Motor neuron (in vitro differentiated cells): ENCODE data around the gene MT1M. TPM values are rescaled to one million over a fixed set of nuclear protein-coding genes. Genes with fewer than 3 reads are reported as not detected.
A peak's percentile ranks its signal among the peaks of the same experiment; 100 is the strongest.

Experiments
- ATAC-seq, 8 experiments: fragments of 200-7000 bp; cut with Tn5 transposase; replicated peaks in 6 of 8; 2 replicates each; pipeline ENCODE4 v1.8.0; 2021; ENCODE audit warnings: mild to moderate bottlenecking in 8 of 8, moderate library complexity in 8 of 8
- H3K27ac ChIP-seq, 2 donors: fragments of 250-450 bp; sonication (Bioruptor Pico); 2 replicates each; pipeline ENCODE4 v1.9.0; 2021; ENCODE audit warnings: antibody characterized with exemption in 2 of 2, mild to moderate bottlenecking in 2 of 2, moderate library complexity in 1 of 2
- H3K4me1 ChIP-seq, 2 donors: fragments of 250-450 bp; sonication (Bioruptor Pico); replicated peaks in 1 of 2; 2 replicates each; pipeline ENCODE4 v1.6.1; 2021; ENCODE audit warnings: antibody characterized with exemption in 2 of 2, mild to moderate bottlenecking in 2 of 2, moderate library complexity in 1 of 2
- H3K4me3 ChIP-seq, 5 donors: fragments of 250-450 bp; sonication (Bioruptor Pico); 2 replicates each; pipeline ENCODE4 v1.9.0; 2021; ENCODE audit warnings: antibody characterized with exemption in 5 of 5, mild to moderate bottlenecking in 5 of 5, moderate library complexity in 4 of 5
- WGBS, 10 experiments: fragments of 450-650 bp; shearing (Covaris generic); methylation state at CpG; one replicate each; pipeline ENCODE4 v1.0.0; 2022; 5-methylcytosine and 5-hydroxymethylcytosine counted together
- in situ Hi-C, 9 experiments: fragments of 400-800 bp; cut with MboI; loops; one replicate each; pipeline ENCODE4 v1.15.0; 2021; ENCODE audit warnings: low sequenced_read_pairs in 9 of 9, low pct_unique_long_range_greater_than_20kb in 2 of 9; ENCODE audit not compliant: unreplicated experiment in 9 of 9
- total RNA-seq, 8 experiments: library from RNA; unstranded; fragments of 300-600 nt; gene quantifications; 2 replicates each; pipeline versions ENCODE4 v1.2.3 to v1.2.4, GENCODE V29; 2022

The MT1M gene
- total RNA-seq, 8 experiments from 2014 or later, result 0.25 to 1.5 (median 0.46) TPM; not detected in 4

DNA sequence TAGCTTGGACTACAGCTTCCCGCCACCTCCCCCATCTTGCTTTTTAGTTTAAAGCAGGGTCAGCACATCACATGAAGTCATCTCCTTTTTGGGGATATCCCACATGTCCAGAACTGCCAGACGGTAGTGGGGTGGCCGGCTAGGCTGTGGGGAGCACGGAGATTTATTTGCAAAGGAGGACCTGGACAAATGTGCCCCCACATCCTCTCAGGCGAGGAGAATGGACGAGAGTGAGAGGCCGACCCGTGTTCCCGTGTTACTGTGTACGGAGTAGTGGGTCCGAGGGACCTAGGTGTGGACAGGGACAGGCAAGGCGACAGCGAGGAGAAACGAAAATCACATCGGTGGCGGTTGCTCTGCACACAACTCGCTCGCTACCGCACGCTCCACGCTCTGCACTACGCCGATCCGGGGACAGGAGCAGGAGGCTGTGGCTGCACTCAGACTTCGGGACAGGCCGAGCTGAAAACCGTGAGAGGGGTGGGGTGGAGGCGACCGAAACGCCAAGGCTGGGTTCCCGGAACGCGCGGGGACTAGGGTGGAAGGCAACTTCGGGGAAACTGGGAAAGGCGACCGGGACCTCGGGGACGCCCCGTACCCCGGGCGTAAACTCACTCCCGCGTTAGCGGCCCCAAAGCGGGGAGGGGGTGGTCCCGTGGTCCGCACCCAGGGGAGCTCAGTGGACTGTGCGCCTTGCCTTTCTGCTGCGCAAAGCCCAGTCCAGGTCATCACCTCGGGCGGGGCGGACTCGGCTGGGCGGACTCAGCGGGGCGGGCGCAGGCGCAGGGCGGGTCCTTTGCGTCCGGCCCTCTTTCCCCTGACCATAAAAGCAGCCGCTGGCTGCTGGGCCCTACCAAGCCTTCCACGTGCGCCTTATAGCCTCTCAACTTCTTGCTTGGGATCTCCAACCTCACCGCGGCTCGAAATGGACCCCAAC is 5.6 kb downstream of the MT1M start, which contains the start of gene MT1A:
Gene MT1A, plus strand, starts transcription at position 853 of the 937 bp plus-strand sequence. Its CDS starts 73 bp downstream, at position 926.
- in situ Hi-C loops, result no loop called here
- 0 to 54% (median 9%) methylated on average over 2 to 29 of the region's 68 CpGs; no CpG with 5 or more reads in 2 of the 10 experiments for WGBS, 10 experiments
- H3K4me1 ChIP-seq, result peaks cover 9 to 13% of the 10 kb centered on the region in 2 donors
- peak within 1 kb of the TSS; percentile 26 to 35 (median 28) for H3K4me3 ChIP-seq
- ATAC-seq, result peak; percentile 77 to 89 (median 84)
- H3K27ac ChIP-seq, result no peak within 1 kb of the TSS

DNA sequence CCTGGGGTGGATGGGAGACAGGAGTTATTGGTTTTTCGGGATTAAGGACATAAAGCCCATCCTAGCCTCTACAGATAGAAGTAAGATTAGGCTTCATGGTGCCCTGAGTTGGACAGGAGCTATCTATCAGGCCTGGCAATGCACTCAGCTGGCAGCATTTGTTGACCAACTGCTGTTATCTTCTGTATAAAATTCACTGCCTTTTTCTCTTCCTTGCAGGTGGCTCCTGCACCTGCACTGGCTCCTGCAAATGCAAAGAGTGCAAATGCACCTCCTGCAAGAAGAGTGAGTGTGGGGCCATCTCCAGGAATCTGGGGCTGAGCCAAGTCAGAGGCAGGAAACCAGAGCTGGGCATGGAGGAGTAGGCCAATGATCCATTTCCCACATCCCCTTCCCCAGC is 6.6 kb downstream of the MT1M start:
- WGBS, 10 experiments, result 0 to 40% (median 14%) methylated on average over 1 of the region's 1 CpG; no CpG with 5 or more reads in 6 of the 10 experiments
- in situ Hi-C loops, result no loop called here
- ATAC-seq, result no peak
- Histone ChIP-seq H3K4me1 (peaks cover 9 to 18% of the 10 kb centered on the region in 2 donors), H3K27ac (no peak overlapping the region), H3K4me3 (no peak overlapping the region)

- 56 to 88% (median 71%) methylated on average over 1 of the region's 1 CpG; no CpG with 5 or more reads in 1 of the 10 experiments for WGBS, 10 experiments
- Histone ChIP-seq H3K27ac (no peak overlapping the region), H3K4me1 (peaks cover 9 to 18% of the 10 kb centered on the region in 2 donors), H3K4me3 (no peak overlapping the region)
- no peak for ATAC-seq
- in situ Hi-C loops, result no loop called here
Measured at GRCh38 chr16:56640076-56640475, 7.6 kb downstream of the MT1M start.

DNA sequence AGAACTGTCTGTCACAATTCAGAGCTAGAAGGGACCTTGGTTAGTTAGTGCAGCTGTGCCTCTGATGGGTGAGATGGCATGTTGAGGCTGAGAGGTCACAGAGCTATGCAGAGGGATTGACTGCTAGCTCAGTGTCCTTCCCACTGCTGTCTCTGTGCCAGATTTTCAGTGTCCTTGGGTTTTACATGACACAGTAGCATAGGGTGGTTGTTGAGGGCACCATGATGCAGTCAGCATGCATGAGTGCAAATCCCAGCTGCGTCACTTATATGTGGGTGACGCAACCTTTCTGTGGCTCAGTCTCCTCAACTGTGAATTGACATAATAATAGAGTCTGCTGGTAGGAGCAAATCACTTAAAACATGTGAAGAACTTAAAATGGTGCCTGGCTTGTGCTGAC is 8.7 kb downstream of the MT1M start:
- H3K4me3 ChIP-seq, result no peak overlapping the region
- H3K4me1 ChIP-seq, result peaks cover 4 to 15% of the 10 kb centered on the region in 2 donors
- 40 to 93% (median 79%) methylated on average over 1 to 2 of the region's 2 CpGs; no CpG with 5 or more reads in 7 of the 10 experiments for WGBS, 10 experiments
- no peak overlapping the region for H3K27ac ChIP-seq
- no peak for ATAC-seq
- in situ Hi-C loops, result no loop called here

DNA sequence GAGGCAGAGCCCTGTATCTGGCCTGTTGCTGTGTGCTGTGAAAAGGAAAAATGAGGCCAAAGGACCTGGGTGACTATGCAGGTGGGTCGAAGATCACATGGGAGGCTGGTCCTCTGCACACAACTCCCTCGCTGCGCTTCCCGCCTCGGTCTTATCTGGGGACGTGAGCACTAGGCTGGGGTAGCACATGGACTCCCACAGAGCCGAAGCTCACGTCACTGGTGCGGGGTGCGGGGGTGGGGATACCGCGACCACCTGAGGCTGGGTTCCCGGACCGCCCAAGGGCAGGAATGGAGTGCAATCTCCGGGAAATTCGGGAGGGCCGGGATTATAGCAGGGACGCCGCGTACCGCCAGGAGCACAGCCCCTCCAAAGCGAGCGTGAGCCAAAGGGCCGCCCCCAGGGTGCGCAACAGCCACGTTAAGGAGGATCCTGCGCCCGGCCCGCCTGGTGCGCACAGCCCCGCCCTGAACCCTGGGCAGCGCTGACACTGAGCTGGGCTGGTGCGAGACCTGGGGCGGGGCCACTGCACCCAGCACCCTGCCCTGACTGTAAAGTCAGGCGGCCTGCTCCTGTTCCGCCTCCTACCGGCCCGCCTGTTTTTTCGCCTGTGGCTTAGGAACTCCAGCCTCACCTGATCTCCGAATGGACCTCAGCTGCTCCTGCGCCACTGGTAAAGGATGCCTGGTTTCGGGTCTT is 10.8 kb downstream of the MT1M start:
- H3K27ac ChIP-seq, result no peak overlapping the region
- H3K4me1 ChIP-seq, result peaks cover 4 to 12% of the 10 kb centered on the region in 2 donors
- no peak overlapping the region for H3K4me3 ChIP-seq
- ATAC-seq, result peak; percentile 71 to 98 (median 92)
- in situ Hi-C loops, result no loop called here
- WGBS, 10 experiments, result 5 to 40% (median 8%) methylated on average over 2 to 20 of the region's 42 CpGs; no CpG with 5 or more reads in 4 of the 10 experiments

- no peak for ATAC-seq
- Histone ChIP-seq H3K4me1 (peaks cover under 1 to 6% of the 10 kb centered on the region in 2 donors), H3K27ac (no peak overlapping the region), H3K4me3 (no peak overlapping the region)
- 20 to 44% (median 29%) methylated on average over 1 to 4 of the region's 5 CpGs; no CpG with 5 or more reads in 5 of the 10 experiments for WGBS, 10 experiments
- in situ Hi-C loops, result no loop called here
Measured at GRCh38 chr16:56643833-56644232, 11.4 kb downstream of the MT1M start.

- ATAC-seq, result no peak
- in situ Hi-C loops, result no loop called here
- no peak overlapping the region for H3K27ac ChIP-seq
- no peak overlapping the region for H3K4me3 ChIP-seq
- WGBS, 10 experiments, result 20 to 86% (median 50%) methylated on average over 1 of the region's 1 CpG; no CpG with 5 or more reads in 3 of the 10 experiments
- peaks cover 0 to 6% of the 10 kb centered on the region in 2 donors for H3K4me1 ChIP-seq
Measured at GRCh38 chr16:56645311-56645710, 12.9 kb downstream of the MT1M start.

GRCh38 chr16:56645838-56646237 is 13.4 kb downstream of the MT1M start:
- WGBS, 10 experiments, result 0 to 17% (median 0%) methylated on average over 1 of the region's 1 CpG; no CpG with 5 or more reads in 5 of the 10 experiments
- Histone ChIP-seq H3K27ac (no peak overlapping the region), H3K4me3 (no peak overlapping the region), H3K4me1 (peaks cover 0 to 6% of the 10 kb centered on the region in 2 donors)
- ATAC-seq, result no peak
- in situ Hi-C loops, result no loop called here

DNA sequence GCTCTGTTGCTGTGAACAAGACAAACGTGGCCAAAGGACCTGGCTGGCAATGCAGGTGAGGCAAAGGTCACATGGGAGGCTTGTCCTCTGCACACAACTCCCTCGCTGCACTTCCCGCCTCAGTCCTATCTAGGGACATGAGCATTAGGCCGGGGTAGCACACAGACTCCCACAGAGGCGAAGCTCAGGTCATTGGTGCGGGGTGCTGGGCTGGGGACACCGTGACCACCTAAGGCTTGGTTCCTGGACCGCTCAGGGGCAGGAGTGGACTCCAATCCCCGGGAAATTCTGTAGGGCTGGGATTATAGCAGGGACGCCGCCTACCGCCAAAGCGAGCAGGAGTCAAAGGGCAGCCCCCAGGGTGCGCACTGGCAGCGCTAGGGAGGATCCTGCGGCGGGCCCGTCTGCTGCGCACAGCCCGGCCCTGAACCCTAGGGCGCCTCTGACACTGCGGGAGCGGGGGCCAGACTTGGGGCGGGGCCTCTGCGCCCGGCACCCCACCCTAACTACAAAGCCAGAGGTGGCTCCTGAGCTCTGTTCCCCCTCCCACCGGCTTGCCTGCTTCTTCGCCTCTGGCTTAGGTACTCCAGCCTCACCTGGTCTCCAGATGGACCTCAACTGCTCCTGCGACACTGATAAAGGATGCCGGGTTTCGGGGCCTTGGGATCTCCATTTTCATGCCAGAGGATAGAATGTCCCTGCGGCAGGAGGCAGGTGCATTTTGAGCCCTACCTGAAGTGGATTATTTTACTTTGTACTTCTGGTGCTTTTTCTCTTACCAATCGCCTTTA is 15.4 kb downstream of the MT1M start:
- in situ Hi-C loops, result no loop called here
- Histone ChIP-seq H3K4me1 (peaks cover 0 to 6% of the 10 kb centered on the region in 2 donors), H3K27ac (no peak overlapping the region), H3K4me3 (no peak overlapping the region)
- ATAC-seq, result peak in 1 of 8 experiments; percentile 25
- WGBS, 10 experiments, result 0 to 100% (median 42%) methylated on average over 1 to 18 of the region's 33 CpGs; no CpG with 5 or more reads in 2 of the 10 experiments

DNA sequence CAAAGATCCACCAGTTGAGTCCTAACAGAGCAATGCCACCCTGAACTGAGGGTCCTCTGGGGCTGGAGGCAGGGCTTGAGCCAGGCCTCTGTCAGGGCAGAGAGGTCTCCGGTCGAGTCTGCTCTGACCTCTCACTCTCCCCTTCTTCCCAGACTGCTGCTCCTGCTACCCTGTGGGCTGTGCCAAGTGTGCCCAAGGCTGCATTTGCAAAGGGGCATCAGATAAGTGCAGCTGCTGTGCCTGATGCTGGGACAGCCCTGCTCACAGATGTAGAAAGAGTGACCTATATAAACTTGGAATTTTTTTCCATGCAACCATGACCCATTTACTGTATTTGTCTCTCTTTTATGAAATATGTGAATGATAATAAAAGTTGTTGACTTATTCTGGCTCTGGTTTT is 16.8 kb downstream of the MT1M start:
- Histone ChIP-seq H3K27ac (no peak overlapping the region), H3K4me3 (no peak overlapping the region), H3K4me1 (no peaks in the 10 kb centered on the region)
- no peak for ATAC-seq
- in situ Hi-C loops, result no loop called here
- 50% methylated on average over 1 of the region's 2 CpGs; no CpG with 5 or more reads in 9 of the 10 experiments for WGBS, 10 experiments

DNA sequence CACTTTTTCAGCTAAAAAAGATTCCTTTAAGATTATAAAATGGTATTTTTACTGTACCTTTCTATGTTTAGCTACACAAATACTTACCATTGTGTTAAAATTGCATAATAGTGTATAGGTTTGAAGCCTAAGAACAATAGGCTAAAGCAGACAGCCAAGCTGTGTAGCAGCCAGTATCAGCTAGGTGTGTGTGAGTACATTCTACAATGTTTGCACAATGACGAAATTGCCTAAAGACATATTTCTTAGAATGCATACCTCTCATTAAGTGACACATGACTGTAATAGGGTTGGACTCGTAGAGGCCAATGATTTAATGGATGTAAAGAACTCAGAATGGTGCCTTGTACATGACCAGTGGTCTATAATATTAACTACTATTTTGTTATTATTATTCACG is 17.4 kb downstream of the MT1M start:
- ATAC-seq, result no peak
- H3K27ac ChIP-seq, result no peak overlapping the region
- no peak overlapping the region for H3K4me3 ChIP-seq
- H3K4me1 ChIP-seq, result no peaks in the 10 kb centered on the region
- 29 to 79% (median 55%) methylated on average over 1 to 3 of the region's 3 CpGs; no CpG with 5 or more reads in 2 of the 10 experiments for WGBS, 10 experiments
- in situ Hi-C loops, result no loop called here

- in situ Hi-C loops, result no loop called here
- 36 to 100% (median 58%) methylated on average over 1 to 5 of the region's 7 CpGs; no CpG with 5 or more reads in 4 of the 10 experiments for WGBS, 10 experiments
Measured at GRCh38 chr16:56651586-56651985, 19.1 kb downstream of the MT1M start, which contains the start of gene MT1B. Gene MT1B, plus strand, starts transcription at chr16:56651886. Its CDS starts 68 bp downstream, at chr16:56651954.

More at GRCh38 chr16:56651586-56651985, 19.1 kb downstream of the MT1M start, which contains the start of gene MT1B:
- no peak for ATAC-seq
- no peak within 1 kb of the TSS for H3K27ac ChIP-seq
- no peaks in the 10 kb centered on the region for H3K4me1 ChIP-seq
- H3K4me3 ChIP-seq, result no peak within 1 kb of the TSS
